PC-3 (cell line): ENCODE data around the gene BTN1A1.

Experiments
- CTCF ChIP-seq: fragments of 300-600 bp; sonication (generic); conservative IDR thresholded peaks from 2 replicates; pipeline ENCODE4 v1.5.1; 2017; ENCODE audit warnings: antibody characterized with exemption, low read depth, mild to moderate bottlenecking, low read length
- EZH2 ChIP-seq: fragments of 300-600 bp; sonication (generic); IDR thresholded peaks from one replicate; pipeline ENCODE4 v1.6.1; 2017; ENCODE audit warnings: antibody characterized with exemption, mild to moderate bottlenecking, low read length; ENCODE audit not compliant: unreplicated experiment
- EZH2phosphoT487 ChIP-seq: fragments of 300-600 bp; sonication (generic); IDR thresholded peaks from 2 replicates; pipeline ENCODE4 v1.6.1; 2018; ENCODE audit warnings: mild to moderate bottlenecking, antibody characterized with exemption, low read length, borderline replicate concordance

- TF ChIP-seq EZH2 (no peak), CTCF (no peak), EZH2phosphoT487 (no peak)
Measured at GRCh38 chr6:26525838-26526237, 25.7 kb downstream of the BTN1A1 start.
